Measurements from ENCODE around the gene LTA4H. TPM values are rescaled to one million over a fixed set of nuclear protein-coding genes. Genes with fewer than 3 reads are reported as not detected.

The LTA4H gene
- total RNA-seq, 1 donor from 2014 or later = 35.4 TPM

DNA sequence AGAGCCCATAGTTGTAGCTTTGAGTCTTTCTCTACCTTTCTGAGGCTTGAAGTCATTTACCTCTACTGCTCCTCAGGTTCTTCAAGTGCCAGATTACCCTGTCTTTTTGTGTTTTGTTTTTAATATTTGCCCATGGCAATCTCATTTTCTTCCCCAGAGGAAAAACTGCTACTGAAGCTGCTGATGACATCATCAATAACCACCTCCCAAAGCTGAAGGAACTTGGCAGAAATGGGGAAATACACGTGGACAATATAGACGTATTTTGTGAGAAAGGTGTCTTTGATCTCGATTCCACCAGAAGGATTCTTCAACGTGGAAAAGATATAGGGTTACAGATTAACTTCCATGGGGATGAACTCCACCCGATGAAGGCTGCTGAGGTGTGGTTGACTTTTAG is 75.1 kb downstream of the LTA4H start:
- no peak overlapping the region for H3K4me3 ChIP-seq
- H3K27ac ChIP-seq (replicated peaks) = no peak overlapping the region
- TF ChIP-seq, protein P1, sequence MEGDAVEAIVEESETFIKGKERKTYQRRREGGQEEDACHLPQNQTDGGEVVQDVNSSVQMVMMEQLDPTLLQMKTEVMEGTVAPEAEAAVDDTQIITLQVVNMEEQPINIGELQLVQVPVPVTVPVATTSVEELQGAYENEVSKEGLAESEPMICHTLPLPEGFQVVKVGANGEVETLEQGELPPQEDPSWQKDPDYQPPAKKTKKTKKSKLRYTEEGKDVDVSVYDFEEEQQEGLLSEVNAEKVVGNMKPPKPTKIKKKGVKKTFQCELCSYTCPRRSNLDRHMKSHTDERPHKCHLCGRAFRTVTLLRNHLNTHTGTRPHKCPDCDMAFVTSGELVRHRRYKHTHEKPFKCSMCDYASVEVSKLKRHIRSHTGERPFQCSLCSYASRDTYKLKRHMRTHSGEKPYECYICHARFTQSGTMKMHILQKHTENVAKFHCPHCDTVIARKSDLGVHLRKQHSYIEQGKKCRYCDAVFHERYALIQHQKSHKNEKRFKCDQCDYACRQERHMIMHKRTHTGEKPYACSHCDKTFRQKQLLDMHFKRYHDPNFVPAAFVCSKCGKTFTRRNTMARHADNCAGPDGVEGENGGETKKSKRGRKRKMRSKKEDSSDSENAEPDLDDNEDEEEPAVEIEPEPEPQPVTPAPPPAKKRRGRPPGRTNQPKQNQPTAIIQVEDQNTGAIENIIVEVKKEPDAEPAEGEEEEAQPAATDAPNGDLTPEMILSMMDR (IDR thresholded peaks at IDR 0.05; ENCODE audit: borderline replicate concordance) = no peak
- DNase-seq = no peak
- peaks cover 6% of the 10 kb centered on the region for H3K27me3 ChIP-seq (ENCODE audit: low read depth)
- no peaks in the 10 kb centered on the region for H3K4me1 ChIP-seq
- H3K36me3 ChIP-seq = no peaks in the 10 kb centered on the region
- intact Hi-C loops (cut with micrococcal nuclease) = no loop called here
- H3K9me3 ChIP-seq (replicated peaks) = no peaks in the 10 kb centered on the region

DNA sequence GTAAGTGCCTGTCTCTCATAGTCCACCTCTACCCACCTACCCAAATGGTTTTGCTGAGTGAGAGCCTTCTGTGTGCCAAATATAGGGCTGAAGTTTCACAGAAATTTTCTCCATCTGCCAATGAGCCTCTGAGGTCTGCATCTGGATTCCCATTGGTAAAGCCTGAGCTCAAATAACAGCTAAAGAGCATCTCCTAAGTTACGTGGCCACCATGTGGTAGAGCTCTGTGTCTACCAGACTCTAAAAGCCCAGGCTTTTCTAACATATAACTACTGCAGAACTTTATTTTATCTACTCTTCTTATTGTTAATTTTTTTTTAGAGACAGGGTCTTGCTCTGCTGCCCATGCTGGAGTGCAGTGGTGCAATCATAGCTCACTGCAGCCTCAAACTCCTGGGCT is 76.3 kb downstream of the LTA4H start:
- H3K27me3 ChIP-seq (ENCODE audit: low read depth) = peaks cover 6% of the 10 kb centered on the region
- intact Hi-C loops (cut with micrococcal nuclease) = no loop called here
- TF ChIP-seq, protein P1 (IDR thresholded peaks at IDR 0.05; ENCODE audit: borderline replicate concordance) = peak; percentile 28

DNA sequence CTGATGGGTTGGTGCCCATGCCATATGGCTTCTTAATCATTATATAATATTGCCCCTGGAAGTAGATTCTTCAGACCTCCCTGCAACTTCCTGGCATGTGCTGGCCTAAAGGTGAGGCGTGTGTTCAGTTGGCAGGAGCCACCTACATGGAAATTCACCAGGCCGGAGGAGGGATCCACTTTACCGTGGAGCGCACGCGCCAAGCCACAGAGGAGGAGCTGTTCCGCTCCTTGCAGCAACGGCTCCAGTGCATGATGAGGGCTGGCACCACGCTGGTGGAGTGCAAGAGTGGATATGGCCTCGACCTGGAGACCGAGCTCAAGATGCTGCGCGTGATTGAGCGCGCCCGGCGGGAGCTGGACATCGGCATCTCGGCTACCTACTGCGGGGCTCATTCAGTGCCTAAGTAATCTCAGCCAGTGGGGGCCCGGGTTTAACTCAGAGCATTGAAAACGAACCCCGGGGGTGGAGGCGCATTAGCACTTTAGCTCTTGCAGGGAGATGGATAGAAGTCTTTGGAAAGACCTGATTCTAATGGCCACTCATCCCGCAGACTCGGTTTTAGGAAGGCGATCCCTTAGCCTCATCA is 78.7 kb downstream of the LTA4H start:
- Histone ChIP-seq H3K4me3 (no peak overlapping the region), H3K27me3 (ENCODE audit: low read depth) (peaks cover 6% of the 10 kb centered on the region), H3K9me3 (replicated peaks) (no peaks in the 10 kb centered on the region), H3K27ac (replicated peaks) (no peak overlapping the region), H3K36me3 (no peaks in the 10 kb centered on the region), H3K4me1 (no peaks in the 10 kb centered on the region)
- no peak for DNase-seq
- TF ChIP-seq, protein P1 (IDR thresholded peaks at IDR 0.05; ENCODE audit: borderline replicate concordance) = no peak
- intact Hi-C loops (cut with micrococcal nuclease) = no loop called here

More for the DNA sequence above, 76.3 kb downstream of the LTA4H start:
- H3K27ac ChIP-seq (replicated peaks) = no peak overlapping the region
- DNase-seq = no peak
- no peak overlapping the region for H3K4me3 ChIP-seq
- H3K4me1 ChIP-seq = no peaks in the 10 kb centered on the region
- no peaks in the 10 kb centered on the region for H3K36me3 ChIP-seq
- H3K9me3 ChIP-seq (replicated peaks) = no peaks in the 10 kb centered on the region

DNA sequence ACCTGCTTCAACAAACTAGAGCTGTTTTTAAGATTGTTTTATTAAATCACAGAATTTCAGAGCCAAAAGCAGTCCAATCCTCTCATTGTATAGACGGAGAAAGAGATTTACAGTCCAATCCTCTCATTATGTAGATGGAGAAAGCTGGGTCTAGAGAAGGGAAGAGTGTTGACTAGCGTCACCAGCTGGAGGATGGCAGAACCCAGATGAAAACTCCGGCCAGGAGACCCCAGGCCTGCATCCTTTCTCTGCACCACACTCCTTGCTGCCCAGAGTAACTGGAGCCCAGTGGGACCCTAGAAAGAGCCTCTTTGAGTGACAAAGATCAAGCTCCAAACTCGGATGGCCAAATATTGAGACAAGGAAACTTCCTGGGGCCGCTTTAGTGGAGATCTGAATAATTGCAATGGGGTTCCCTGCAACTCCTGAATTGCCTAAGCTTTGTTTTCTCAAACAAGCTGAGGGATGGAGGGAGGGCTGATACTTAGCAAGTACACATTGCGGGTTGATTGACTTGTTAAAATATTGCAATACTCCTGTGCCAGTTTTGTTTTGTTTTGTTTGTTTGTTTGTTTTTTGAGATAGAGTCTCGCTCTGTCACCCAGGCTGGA is 79.7 kb downstream of the LTA4H start:
- DNase-seq = no peak
- Histone ChIP-seq H3K36me3 (no peaks in the 10 kb centered on the region), H3K4me1 (no peaks in the 10 kb centered on the region), H3K27me3 (ENCODE audit: low read depth) (peaks cover 6% of the 10 kb centered on the region), H3K27ac (replicated peaks) (no peak overlapping the region), H3K4me3 (no peak overlapping the region), H3K9me3 (replicated peaks) (no peaks in the 10 kb centered on the region)
- intact Hi-C loops (cut with micrococcal nuclease) = no loop called here
- TF ChIP-seq, protein P1 (IDR thresholded peaks at IDR 0.05; ENCODE audit: borderline replicate concordance) = no peak

DNA sequence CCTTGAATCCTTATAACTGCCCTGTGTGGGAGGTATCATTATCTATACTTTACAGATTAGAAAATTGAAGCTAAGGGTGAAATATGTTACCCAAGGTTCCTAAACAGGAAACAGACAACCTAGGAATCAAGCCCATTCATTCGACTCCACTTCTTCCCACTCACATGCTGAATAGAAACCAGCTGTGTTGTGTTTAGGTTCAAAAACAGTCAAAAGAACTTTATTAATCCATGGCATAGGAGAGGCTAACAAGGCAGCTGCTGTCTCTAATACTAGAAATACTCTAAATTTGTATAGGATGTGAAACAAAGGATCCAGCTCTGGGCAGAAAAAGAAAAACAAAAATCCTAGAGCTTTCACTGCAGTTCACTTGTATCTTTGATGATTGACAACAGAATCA is 82.4 kb downstream of the LTA4H start:
- Histone ChIP-seq H3K27me3 (ENCODE audit: low read depth) (peaks cover 6% of the 10 kb centered on the region), H3K4me1 (no peaks in the 10 kb centered on the region), H3K4me3 (no peak overlapping the region), H3K27ac (replicated peaks) (no peak overlapping the region), H3K36me3 (no peaks in the 10 kb centered on the region), H3K9me3 (replicated peaks) (no peaks in the 10 kb centered on the region)
- no peak for DNase-seq
- intact Hi-C loops (cut with micrococcal nuclease) = no loop called here
- TF ChIP-seq, protein P1 (IDR thresholded peaks at IDR 0.05; ENCODE audit: borderline replicate concordance) = no peak
